ENCODE measurements around the gene RBM10. TPM values are rescaled to one million over a fixed set of nuclear protein-coding genes. Genes with fewer than 3 reads are reported as not detected.

RBM10 gene
- total RNA-seq, 1 donor from 2014 or later = 27.8 TPM

DNA sequence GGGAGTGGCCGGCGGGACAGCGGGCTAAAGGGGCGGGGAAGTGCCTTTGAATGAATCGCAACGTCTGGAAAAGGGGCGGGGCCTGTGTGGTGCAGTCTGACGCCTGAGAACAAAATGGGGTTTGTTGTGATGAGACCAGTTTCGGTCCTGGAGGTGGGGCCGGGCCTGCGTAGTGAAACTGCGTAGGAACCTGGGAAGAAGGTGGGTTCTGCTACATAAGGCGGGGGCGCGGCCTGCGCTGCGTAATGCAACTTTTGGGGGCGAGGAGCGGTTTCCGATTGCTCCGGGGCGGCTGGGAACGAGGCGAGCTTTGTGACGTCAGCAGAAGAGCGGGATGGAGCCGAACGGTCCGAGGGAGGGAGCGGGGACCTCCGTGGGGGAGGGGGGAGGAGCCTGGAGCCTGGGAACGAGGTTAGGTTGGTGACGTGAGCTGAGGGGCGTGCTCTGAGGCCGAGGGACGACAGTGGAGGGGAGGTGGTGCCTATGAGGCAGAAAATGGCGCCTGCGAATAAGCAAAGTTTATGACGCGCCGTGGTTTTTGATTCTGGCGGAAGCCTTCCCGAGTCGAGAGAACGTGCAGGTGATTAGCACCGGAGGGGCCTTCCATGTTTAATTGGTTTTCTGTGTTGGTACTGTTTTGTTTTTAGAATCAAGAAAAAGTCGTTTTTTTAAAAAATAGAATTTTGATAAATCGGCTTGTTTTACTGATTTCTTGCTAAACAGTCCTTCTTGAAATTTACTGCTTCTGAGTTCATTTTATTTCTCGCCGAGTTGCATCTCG lies 88.5 kb downstream of the RBM10 start:
- TF ChIP-seq CTCF (IDR thresholded peaks at IDR 0.05; ENCODE audit: borderline replicate concordance) = no peak
- no peaks in the 10 kb centered on the region for H3K9me3 ChIP-seq (replicated peaks)
- no peaks in the 10 kb centered on the region for H3K27me3 ChIP-seq (ENCODE audit: low read depth)
- peaks cover 9% of the 10 kb centered on the region for H3K36me3 ChIP-seq
- DNase-seq = peak; percentile 93
- peak overlapping the region; percentile 74 for H3K4me3 ChIP-seq
- intact Hi-C loops (cut with micrococcal nuclease) = no loop called here
- H3K27ac ChIP-seq (replicated peaks) = peak overlapping the region; percentile 94
- H3K4me1 ChIP-seq = peaks cover 20% of the 10 kb centered on the region

DNA sequence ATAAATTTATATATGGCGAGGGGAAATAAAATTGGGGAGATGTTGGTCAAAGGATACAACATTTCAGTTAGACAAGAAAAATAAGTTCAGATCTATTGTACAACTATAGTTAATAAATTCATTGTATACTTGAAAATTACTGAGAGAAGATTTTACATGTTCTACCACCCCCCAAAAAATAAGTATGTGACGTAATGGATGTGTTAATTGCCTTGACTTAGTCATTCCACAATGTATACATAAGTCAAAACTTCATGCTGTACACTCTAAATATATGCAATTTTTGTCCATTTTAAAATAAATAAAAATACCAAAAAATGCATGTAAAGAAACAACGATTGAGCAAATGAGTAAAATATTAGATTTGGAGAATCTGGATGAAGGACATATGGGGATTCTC lies 89.6 kb downstream of the RBM10 start:
- Histone ChIP-seq H3K9me3 (replicated peaks) (no peaks in the 10 kb centered on the region), H3K27ac (replicated peaks) (peak overlapping the region; percentile 94), H3K36me3 (no peaks in the 10 kb centered on the region), H3K4me3 (peak overlapping the region; percentile 74), H3K27me3 (ENCODE audit: low read depth) (no peaks in the 10 kb centered on the region), H3K4me1 (peaks cover 20% of the 10 kb centered on the region)
- intact Hi-C loops (cut with micrococcal nuclease) = no loop called here
- DNase-seq = no peak
- no peak for TF ChIP-seq CTCF (IDR thresholded peaks at IDR 0.05; ENCODE audit: borderline replicate concordance)

DNA sequence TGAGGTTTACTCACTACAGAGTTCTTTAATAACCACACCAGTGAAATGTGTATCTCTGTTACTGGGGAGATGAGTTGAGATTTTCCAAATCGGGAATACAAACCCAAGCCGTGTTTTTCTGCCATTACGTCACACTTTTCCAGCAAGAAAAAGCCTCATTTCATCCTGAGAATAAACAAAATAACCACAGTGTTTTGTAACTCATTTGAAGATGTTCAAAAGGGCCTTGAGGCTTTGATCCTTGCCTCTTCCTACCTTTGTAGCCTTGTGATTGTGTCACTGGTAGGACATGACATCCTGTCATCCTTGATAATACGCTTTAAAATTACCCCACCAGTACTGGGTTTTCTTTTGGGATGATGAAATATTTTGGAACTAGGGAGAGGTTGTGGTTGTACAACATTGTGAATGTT lies 90.7 kb downstream of the RBM10 start:
- no peak for DNase-seq
- Histone ChIP-seq H3K4me3 (no peak overlapping the region), H3K36me3 (peaks cover 4% of the 10 kb centered on the region), H3K27ac (replicated peaks) (peak overlapping the region; percentile 94), H3K9me3 (replicated peaks) (no peaks in the 10 kb centered on the region), H3K4me1 (peaks cover 20% of the 10 kb centered on the region), H3K27me3 (ENCODE audit: low read depth) (no peaks in the 10 kb centered on the region)
- intact Hi-C loops (cut with micrococcal nuclease) = no loop called here
- no peak for TF ChIP-seq CTCF (IDR thresholded peaks at IDR 0.05; ENCODE audit: borderline replicate concordance)

Other genes with a start within 250 kb of the RBM10 start
- 6.3 TPM for gene JADE3, start 232.8 kb upstream of the RBM10 start, total RNA-seq
- gene RGN, start 66.8 kb upstream of the RBM10 start, total RNA-seq = 18.8 TPM
- 171 TPM for gene NDUFB11, start 519 bp upstream of the RBM10 start, total RNA-seq
- gene UBA1, start 48.6 kb downstream of the RBM10 start, total RNA-seq = 99.8 TPM
- gene CDK16, start 73.5 kb downstream of the RBM10 start, total RNA-seq = 120 TPM
- 42.2 TPM for gene USP11, start 87.8 kb downstream of the RBM10 start, total RNA-seq
- not detected for gene ZNF157, start 225.4 kb downstream of the RBM10 start, total RNA-seq